Stimulated activated CD8-positive, alpha-beta memory T cell treated with anti-CD3 and anti-CD28 coated beads, Interleukin-7, amount 100 ng/mL, for 48 hours (primary cell): ENCODE measurements around the gene MACO1.
A peak's percentile ranks its signal among the peaks of the same experiment; 100 is the strongest.

ENCODE experiments used
- DNase-seq, 2 donors: peaks; one replicate each; pipeline ENCODE4 v3.0.0-alpha.2; 2020; ENCODE audit warnings: low read depth in 1 of 2; ENCODE audit errors: extremely low read depth in 1 of 2

MACO1 gene

DNA sequence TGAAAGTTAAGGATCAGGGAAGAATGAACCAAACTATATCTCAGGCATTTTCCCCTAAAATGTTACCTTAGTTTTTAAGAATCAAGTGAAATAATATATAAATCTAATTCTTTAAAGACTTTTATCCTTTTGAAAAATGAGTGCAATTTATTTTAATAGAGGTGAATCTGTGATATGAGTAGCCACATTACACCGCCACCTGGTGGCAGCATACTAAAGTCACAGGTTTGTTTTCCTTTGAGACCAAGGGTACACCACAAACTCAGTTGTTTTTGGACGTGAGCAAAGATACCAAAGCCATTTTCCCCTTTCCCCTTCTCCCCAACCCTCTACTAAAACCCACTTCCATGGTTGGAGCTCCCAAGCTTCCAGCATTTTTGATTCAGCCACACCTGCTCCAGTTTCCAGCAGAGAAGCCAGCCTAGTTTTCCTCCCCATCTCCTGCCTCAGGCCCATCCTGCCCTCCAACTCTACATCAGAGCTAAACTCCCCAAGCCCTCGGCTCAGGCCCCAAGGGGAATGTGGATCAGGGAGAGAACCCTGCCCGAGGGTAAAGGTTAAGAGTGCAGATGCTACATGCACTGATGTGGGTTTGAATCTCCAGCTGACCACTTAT, 89.9 kb downstream of the MACO1 start:
- peak; percentile 22 to 45 for DNase-seq

- no peak for DNase-seq
These were observed 91.4 kb downstream of the MACO1 start for GRCh38 chr1:25522031-25522655.

- DNase-seq: no peak
These were observed 92.8 kb downstream of the MACO1 start for GRCh38 chr1:25523542-25523941.

GRCh38 chr1:25524568-25525360, 94.1 kb downstream of the MACO1 start:
- DNase-seq: no peak

- DNase-seq: no peak
These were observed 94.6 kb downstream of the MACO1 start for GRCh38 chr1:25525361-25525688.

DNA sequence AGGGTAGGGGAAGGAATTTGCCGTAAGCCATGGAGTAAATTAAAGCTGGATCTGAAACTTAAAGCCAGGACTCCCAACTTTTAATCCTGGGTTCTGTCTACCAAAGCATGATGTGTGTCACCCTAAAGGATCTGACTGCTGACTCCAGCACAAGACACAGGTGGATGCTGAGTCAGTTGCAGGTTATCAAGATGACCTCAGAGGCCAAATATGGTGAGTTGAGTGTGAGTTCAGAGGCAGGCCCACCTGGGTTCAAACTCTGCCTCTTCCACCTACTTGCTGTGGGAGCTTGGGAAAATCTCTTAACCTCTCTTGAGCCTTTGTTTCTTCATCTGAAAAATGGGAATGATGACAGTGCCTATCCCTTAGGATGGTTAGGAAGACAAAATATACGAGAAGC, 96.1 kb downstream of the MACO1 start:
- no peak for DNase-seq

DNA sequence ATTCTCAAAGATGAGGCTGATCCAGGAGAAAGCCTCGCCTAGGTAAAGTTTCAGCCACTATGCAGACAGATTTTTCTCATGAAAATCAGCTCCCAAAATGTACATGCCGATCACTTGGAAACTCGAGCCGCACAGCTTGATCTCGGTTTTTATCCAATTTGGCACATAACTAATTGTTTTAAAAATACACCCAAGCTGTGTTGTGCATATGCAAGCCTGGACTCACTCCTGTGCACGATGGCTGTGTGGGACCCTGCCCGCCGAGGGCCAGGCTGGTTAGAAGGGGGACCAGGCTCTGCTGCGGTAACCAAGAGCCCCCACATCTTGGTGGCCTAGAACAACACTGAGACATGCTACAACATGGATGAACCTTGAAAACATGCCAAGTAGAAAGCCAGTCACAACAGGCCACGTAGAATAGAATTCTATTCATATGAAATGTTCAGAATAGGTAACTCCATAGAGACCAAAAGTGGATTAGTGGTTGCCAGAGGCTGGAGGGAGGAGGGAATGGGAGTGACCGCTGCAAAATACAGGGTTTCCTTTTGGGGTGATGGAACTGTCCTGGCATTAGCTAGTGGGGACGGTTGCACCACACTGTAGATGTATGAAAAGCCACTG, 96.6 kb downstream of the MACO1 start:
- no peak for DNase-seq

DNA sequence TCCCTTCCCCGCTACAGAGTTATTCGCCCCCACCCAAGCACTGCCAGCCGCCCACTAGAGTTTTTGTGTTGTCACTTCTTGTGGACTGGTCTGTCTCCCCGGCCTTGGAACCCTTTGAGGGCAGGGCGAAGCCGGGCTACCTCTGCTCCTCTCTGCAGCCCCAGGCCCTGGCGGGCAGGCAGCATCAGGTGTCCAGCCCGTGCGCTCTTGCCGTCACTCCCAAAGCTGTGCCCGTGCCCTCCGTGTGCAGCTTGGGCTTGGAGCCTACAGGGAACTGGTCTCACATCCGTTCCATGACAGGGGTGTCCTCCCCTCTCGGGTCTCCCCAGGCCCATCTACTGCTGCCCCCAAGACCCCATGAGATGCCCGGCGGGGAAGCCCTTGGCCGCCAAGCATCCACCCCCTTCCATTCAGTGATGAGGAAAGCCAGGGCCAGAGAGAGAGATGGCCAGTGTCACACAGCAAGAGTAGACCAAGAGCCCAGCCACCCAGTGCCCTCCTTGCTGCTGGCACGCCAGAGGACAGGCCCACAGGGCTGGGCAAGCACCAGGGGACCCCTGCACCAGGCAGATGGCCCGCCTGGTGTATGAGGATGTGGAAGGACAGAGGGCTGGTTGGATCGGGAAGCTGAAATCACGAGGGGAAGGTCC, 97.4 kb downstream of the MACO1 start:
- no peak for DNase-seq

DNA sequence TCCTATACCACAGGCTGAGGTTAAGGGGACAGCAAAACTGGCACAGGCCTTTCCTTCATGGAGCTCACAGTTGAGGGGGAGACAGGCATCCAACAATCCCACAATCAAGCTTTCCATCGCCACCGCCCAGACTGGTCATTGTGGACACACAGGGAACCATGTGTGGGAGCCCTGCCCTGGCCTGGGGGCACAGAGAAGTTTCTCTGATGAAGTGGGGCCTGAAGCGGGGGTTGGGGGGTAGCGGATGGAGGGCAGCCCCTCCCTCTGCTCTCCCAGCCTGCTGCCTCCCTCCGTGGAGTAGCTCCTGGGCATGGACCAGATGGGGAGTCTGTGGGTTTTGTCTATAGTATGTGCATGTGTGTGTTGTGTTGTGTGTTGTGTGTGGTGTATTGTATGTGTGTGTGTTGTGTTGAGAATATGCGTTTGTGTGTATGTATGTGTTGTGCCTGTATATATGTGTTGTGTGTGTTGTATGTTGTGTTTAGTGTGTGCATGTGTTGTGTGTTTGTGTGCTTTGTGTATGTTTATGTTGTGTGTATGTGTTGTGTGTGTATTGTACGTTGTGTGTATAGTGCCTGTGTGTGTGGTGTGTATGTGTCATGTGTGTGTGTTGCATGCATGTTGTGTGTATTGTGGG, 98.3 kb downstream of the MACO1 start:
- no peak for DNase-seq

- no peak for DNase-seq
These were observed 99.0 kb downstream of the MACO1 start for GRCh38 chr1:25529518-25530185.

GRCh38 chr1:25530186-25531081, 99.7 kb downstream of the MACO1 start:
- DNase-seq: no peak

DNA sequence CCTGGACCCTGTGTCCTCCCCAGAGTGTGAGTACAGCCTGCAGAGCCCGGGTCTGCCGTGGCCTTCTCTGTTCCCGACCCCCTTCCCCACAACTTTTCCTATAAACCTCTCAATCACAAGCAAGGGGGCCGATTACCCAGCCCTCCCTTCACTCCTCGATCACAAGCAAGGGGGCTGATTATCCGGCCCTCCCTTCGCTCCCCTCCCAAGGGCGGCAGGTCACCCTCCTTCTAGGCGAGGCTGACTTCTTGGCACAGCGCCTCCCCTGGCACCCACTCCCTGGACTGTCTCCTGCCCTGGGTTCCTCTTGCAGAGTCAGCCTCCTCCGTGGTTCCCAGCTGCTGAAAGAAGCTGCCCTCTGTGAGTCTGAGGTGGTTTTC, 100.4 kb downstream of the MACO1 start:
- no peak for DNase-seq

GRCh38 chr1:25532970-25533369, 102.3 kb downstream of the MACO1 start:
- no peak for DNase-seq

GRCh38 chr1:25533775-25534409, 103.2 kb downstream of the MACO1 start:
- DNase-seq: no peak

- no peak for DNase-seq
These were observed 103.7 kb downstream of the MACO1 start for GRCh38 chr1:25534410-25534788.

GRCh38 chr1:25536124-25536523, 105.4 kb downstream of the MACO1 start:
- DNase-seq: no peak

GRCh38 chr1:25537153-25537831, 106.6 kb downstream of the MACO1 start:
- no peak for DNase-seq

- DNase-seq: no peak
These were observed 107.6 kb downstream of the MACO1 start for GRCh38 chr1:25538191-25538767.
